Measurements from ENCODE around the gene RGS19. TPM values are rescaled to one million over a fixed set of nuclear protein-coding genes. Genes with fewer than 3 reads are reported as not detected.

Gene RGS19
- total RNA-seq, 1 experiment from 2014 or later = 12.8 TPM

GRCh38 chr20:64035933-64036345 lies 43.4 kb downstream of the RGS19 start, which contains the start of gene C20orf204:
C20orf204 (plus strand) TSS chr20:64036182; CDS start chr20:64036324, 142 bp downstream.
- Histone ChIP-seq H3K27me3 (ENCODE audit: insufficient read depth, low read length) (peaks cover 6% of the 10 kb centered on the region; the same call in 1 of the 2 replicates), H4K5ac (ENCODE audit: insufficient read length, low read depth, low read length) (no peak within 1 kb of the TSS), H3K23ac (ENCODE audit: insufficient read length, low read depth, low read length) (no peak within 1 kb of the TSS), H4K91ac (ENCODE audit: insufficient read length, low read depth, low read length) (no peak within 1 kb of the TSS), H3K79me2 (ENCODE audit: insufficient read depth, low read length) (no peaks in the 10 kb centered on the region), H4K20me1 (ENCODE audit: control insufficient read depth, insufficient read depth, insufficient read length) (no peaks in the 10 kb centered on the region), H2BK12ac (ENCODE audit: insufficient read length, low read depth, low read length) (no peak within 1 kb of the TSS), H3K79me1 (ENCODE audit: insufficient read depth, low read depth, low read length, poor library complexity, severe bottlenecking) (no peaks in the 10 kb centered on the region), H3K56ac (ENCODE audit: insufficient read length, low read depth, low read length) (no peak within 1 kb of the TSS), H3T11ph (ENCODE audit: low read length) (no peak within 1 kb of the TSS), H3K4me1 (ENCODE audit: insufficient read depth, low read length) (peaks cover 5% of the 10 kb centered on the region), H2BK5ac (ENCODE audit: insufficient read length, low read length) (no peak within 1 kb of the TSS), H3K9ac (ENCODE audit: extremely low read depth, insufficient read length, low read length) (no peak within 1 kb of the TSS), H3K9me3 (ENCODE audit: control insufficient read depth, low read depth, low read length) (no peaks in the 10 kb centered on the region), H3K18ac (ENCODE audit: insufficient read length, low read depth, low read length) (no peak within 1 kb of the TSS), H3K27ac (ENCODE audit: insufficient read length, low read depth, low read length) (no peak within 1 kb of the TSS), H2BK15ac (ENCODE audit: low read depth, low read length) (no peak within 1 kb of the TSS), H4K8ac (replicated peaks; ENCODE audit: insufficient read length, low read depth, low read length) (no peak within 1 kb of the TSS), H2BK120ac (ENCODE audit: low read depth, low read length, poor library complexity, severe bottlenecking) (no peak within 1 kb of the TSS), H2AFZ (ENCODE audit: low read length) (no peak within 1 kb of the TSS), H3K4me2 (ENCODE audit: insufficient read depth, insufficient read length, low read length) (no peak within 1 kb of the TSS), H3K4ac (ENCODE audit: low read depth, low read length) (no peak within 1 kb of the TSS), H2AK5ac (ENCODE audit: insufficient read length, low read length) (no peak within 1 kb of the TSS), H3K23me2 (ENCODE audit: insufficient read length, low read depth, low read length, poor library complexity, severe bottlenecking) (peaks cover 11% of the 10 kb centered on the region), H3K14ac (ENCODE audit: insufficient read depth, low read length) (no peak within 1 kb of the TSS), H2BK20ac (ENCODE audit: low read depth, low read length, poor library complexity, severe bottlenecking) (no peak within 1 kb of the TSS)
- peak; percentile 51 for DNase-seq
- no CpG with 5 or more reads among the region's 10 CpGs for WGBS (ENCODE audit: extremely low coverage, insufficient read length, low lambda C conversion rate)
- peaks cover 25% of the 10 kb centered on the region in 2 experiments for H3K4me1 Mint-ChIP-seq
- TF ChIP-seq CTCF (conservative IDR thresholded peaks at IDR 0.05) = no peak
- H3K4me3 Mint-ChIP-seq = peak within 1 kb of the TSS in 1 of 2 experiments; percentile 44; a peak in 2 of 5 replicates
- H3K27ac Mint-ChIP-seq = peak within 1 kb of the TSS in 2 of 3 experiments; percentile 28 to 89; a peak in 1 of 7 replicates
- peaks cover 0 to 2% of the 10 kb centered on the region in 2 experiments; a peak in 1 of 5 replicates for H3K9me3 Mint-ChIP-seq
- H3K27me3 Mint-ChIP-seq (ENCODE audit: low read depth) = peaks cover 26% of the 10 kb centered on the region
- peaks cover 3 to 34% (median 20%) of the 10 kb centered on the region in 3 experiments; a peak in 6 of 7 replicates for H3K36me3 Mint-ChIP-seq (ENCODE audit: insufficient read depth in 1 of 3, low read depth in 3 of 3)

Data from H9 (cell line).